Astrocyte (in vitro differentiated cells and primary cell): ENCODE results near the gene CEP41. TPM values are rescaled to one million over a fixed set of nuclear protein-coding genes. Genes with fewer than 3 reads are reported as not detected.

ENCODE experiments used
- DNase-seq: peaks from one replicate; pipeline ENCODE4 v3.0.0-alpha.2; 2010; ENCODE audit warnings: low read depth
- FAIRE-seq: peaks from 2 replicates; lab custom pipeline; 2011; peaks lifted over from hg19 to GRCh38; lab: Jason Lieb, UNC
- H2AFZ ChIP-seq: 2 replicates; pipeline ENCODE4 v1.6.0; 2012; ENCODE audit warnings: low read depth, low read length, inconsistent platforms
- H3K27ac ChIP-seq: 2 replicates; pipeline ENCODE4 v1.5.1; 2011; ENCODE audit warnings: low read depth, low read length, inconsistent platforms
- H3K27me3 ChIP-seq: 2 replicates; pipeline ENCODE4 v1.6.0; 2011; ENCODE audit warnings: low read length, inconsistent platforms; ENCODE audit not compliant: insufficient read depth
- H3K36me3 ChIP-seq: 2 replicates; pipeline ENCODE4 v1.5.1; 2011; ENCODE audit warnings: low read length, inconsistent platforms; ENCODE audit not compliant: insufficient read depth
- H3K4me1 ChIP-seq: 2 replicates; pipeline ENCODE4 v1.5.1; 2011; ENCODE audit warnings: low read length, inconsistent platforms; ENCODE audit not compliant: insufficient read depth
- H3K4me2 ChIP-seq: 2 replicates; pipeline ENCODE4 v1.6.0; 2012; ENCODE audit warnings: low read length, inconsistent platforms
- H3K4me3 ChIP-seq: 2 replicates; pipeline ENCODE4 v1.5.1; 2011; ENCODE audit warnings: low read depth, mild to moderate bottlenecking, low read length, inconsistent platforms; ENCODE audit not compliant: insufficient read depth
- H3K79me2 ChIP-seq: 2 replicates; pipeline ENCODE4 v1.6.0; 2012; ENCODE audit warnings: mild to moderate bottlenecking, low read length, inconsistent platforms; ENCODE audit not compliant: insufficient read depth
- H3K9ac ChIP-seq: 2 replicates; pipeline ENCODE4 v1.6.0; 2012; ENCODE audit warnings: mild to moderate bottlenecking, low read length, inconsistent platforms
- H3K9me3 ChIP-seq: 2 replicates; pipeline ENCODE4 v1.5.1; 2012; ENCODE audit warnings: low read depth, mild to moderate bottlenecking, low read length, inconsistent platforms; ENCODE audit not compliant: insufficient read depth
- H4K20me1 ChIP-seq: 2 replicates; pipeline ENCODE4 v1.6.0; 2012; ENCODE audit warnings: low read length, inconsistent platforms; ENCODE audit not compliant: insufficient read depth
- H3K27ac Mint-ChIP-seq: one replicate; pipeline ENCODE4 v1.8.0; 2021; ENCODE audit warnings: mild to moderate bottlenecking, mixed read lengths; ENCODE audit not compliant: unreplicated experiment
- H3K27me3 Mint-ChIP-seq: one replicate; pipeline ENCODE4 v1.8.0; 2021; ENCODE audit warnings: low read depth, mixed read lengths; ENCODE audit not compliant: unreplicated experiment
- H3K36me3 Mint-ChIP-seq: one replicate; pipeline ENCODE4 v1.8.0; 2021; ENCODE audit warnings: low read depth, mixed read lengths; ENCODE audit not compliant: unreplicated experiment
- H3K4me1 Mint-ChIP-seq: one replicate; pipeline ENCODE4 v1.8.0; 2021; ENCODE audit warnings: low read depth, mixed read lengths; ENCODE audit not compliant: unreplicated experiment
- H3K4me3 Mint-ChIP-seq: one replicate; pipeline ENCODE4 v1.8.0; 2021; ENCODE audit warnings: mild to moderate bottlenecking, moderate library complexity, mixed read lengths; ENCODE audit not compliant: unreplicated experiment
- H3K9me3 Mint-ChIP-seq: one replicate; pipeline ENCODE4 v1.8.0; 2021; ENCODE audit warnings: mild to moderate bottlenecking, mixed read lengths; ENCODE audit not compliant: unreplicated experiment
- EZH2 ChIP-seq: IDR thresholded peaks from 2 replicates; pipeline ENCODE4 v1.6.1; 2012; ENCODE audit warnings: mild to moderate bottlenecking, low read length, inconsistent platforms; ENCODE audit not compliant: insufficient read depth
- total RNA-seq: library from RNA; stranded (reverse); gene quantifications from 2 replicates; pipeline ENCODE4 v1.2.1, GENCODE V29; 2021
- TF ChIP-seq, protein P1 (sequence below): IDR thresholded peaks from 2 replicates; pipeline ENCODE4 v1.5.1; 2011; ENCODE audit warnings: low read depth, mild to moderate bottlenecking, inconsistent platforms, low read length, moderate library complexity; ENCODE audit not compliant: insufficient read depth

CEP41 gene
- total RNA-seq, 1 donor from 2014 or later, result 16.4 TPM

DNA sequence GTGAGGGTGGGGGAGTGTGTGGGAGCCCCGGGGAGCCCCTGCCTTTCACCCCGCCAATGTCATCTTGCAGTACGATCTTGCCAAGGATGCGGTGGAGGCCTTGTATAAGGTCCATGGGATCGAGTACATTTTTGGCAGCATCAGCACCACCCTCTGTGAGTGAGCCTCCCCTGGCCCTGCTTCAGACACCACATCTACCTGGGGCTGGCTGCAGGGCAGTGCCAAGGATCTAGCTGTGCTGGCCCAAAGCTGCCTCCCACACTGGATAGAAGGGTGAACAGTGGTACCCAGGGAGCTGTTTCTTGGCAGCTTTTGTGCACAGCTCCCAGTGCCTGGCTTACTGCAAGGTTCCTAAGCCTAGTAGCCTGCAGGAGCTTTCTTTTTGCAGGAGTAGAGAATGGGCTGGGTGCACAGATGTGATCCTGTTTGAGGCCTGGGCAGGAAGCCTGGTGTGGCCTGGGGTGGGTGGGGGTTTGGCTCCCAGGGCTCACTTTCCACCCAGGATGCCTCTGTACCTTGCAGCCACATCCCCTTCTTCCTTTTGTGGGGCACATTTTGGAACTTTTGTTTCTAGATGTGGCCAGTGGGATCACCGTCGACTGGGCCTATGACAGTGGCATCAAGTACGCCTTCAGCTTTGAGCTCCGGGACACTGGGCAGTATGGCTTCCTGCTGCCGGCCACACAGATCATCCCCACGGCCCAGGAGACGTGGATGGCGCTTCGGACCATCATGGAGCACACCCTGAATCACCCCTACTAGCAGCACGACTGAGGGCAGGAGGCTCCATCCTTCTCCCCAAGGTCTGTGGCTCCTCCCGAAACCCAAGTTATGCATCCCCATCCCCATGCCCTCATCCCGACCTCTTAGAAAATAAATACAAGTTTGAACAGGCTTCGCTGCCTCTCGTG, 72.7 kb downstream of the CEP41 start:
- Mint-ChIP-seq H3K36me3 (no peaks in the 10 kb centered on the region), H3K27ac (no peak overlapping the region), H3K4me1 (peaks cover 57% of the 10 kb centered on the region), H3K9me3 (peaks cover 4% of the 10 kb centered on the region), H3K4me3 (no peak overlapping the region), H3K27me3 (no peaks in the 10 kb centered on the region)
- peaks cover 59% of the 10 kb centered on the region for H3K4me1 ChIP-seq
- H3K27me3 ChIP-seq, result no peaks in the 10 kb centered on the region
- FAIRE-seq (no peak), DNase-seq (no peak)
- H4K20me1 ChIP-seq, result no peaks in the 10 kb centered on the region
- H3K9ac ChIP-seq, result no peak overlapping the region
- no peak overlapping the region for H3K27ac ChIP-seq
- H2AFZ ChIP-seq, result no peak overlapping the region
- no peaks in the 10 kb centered on the region for H3K9me3 ChIP-seq
- H3K36me3 ChIP-seq, result no peaks in the 10 kb centered on the region
- H3K4me2 ChIP-seq, result no peak overlapping the region
- TF ChIP-seq, protein P1, sequence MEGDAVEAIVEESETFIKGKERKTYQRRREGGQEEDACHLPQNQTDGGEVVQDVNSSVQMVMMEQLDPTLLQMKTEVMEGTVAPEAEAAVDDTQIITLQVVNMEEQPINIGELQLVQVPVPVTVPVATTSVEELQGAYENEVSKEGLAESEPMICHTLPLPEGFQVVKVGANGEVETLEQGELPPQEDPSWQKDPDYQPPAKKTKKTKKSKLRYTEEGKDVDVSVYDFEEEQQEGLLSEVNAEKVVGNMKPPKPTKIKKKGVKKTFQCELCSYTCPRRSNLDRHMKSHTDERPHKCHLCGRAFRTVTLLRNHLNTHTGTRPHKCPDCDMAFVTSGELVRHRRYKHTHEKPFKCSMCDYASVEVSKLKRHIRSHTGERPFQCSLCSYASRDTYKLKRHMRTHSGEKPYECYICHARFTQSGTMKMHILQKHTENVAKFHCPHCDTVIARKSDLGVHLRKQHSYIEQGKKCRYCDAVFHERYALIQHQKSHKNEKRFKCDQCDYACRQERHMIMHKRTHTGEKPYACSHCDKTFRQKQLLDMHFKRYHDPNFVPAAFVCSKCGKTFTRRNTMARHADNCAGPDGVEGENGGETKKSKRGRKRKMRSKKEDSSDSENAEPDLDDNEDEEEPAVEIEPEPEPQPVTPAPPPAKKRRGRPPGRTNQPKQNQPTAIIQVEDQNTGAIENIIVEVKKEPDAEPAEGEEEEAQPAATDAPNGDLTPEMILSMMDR, result no peak
- no peak for TF ChIP-seq EZH2
- no peak overlapping the region for H3K4me3 ChIP-seq
- no peaks in the 10 kb centered on the region for H3K79me2 ChIP-seq

DNA sequence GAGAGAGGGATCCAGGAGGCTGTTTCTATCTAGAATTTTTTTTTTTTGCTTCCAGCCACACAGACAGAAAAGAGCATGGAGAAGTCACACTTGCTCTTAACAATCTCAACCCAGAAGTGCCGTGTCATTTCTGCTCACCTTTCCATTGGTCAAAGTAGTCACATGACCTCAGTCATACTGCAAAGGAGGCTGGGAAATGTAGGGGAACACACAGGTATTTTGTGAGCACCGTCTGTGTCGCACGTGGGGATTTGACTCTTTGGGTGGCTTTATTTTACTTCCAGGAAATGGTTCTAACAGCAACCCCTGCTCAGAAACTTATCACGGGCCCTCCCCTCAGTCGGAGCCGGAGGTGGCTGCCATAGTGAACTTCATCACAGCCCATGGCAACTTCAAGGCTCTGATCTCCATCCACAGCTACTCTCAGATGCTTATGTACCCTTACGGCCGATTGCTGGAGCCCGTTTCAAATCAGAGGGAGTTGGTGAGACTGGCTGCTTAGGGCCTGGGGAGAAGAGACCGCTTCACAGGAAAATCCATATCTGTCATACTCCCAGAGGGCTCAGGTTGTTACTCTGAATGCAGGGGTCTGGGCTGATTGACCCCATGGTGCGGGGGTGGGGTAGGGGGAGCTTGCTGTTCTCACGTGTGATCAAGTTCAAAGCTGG, 73.6 kb downstream of the CEP41 start:
- Mint-ChIP-seq H3K4me1 (peaks cover 49% of the 10 kb centered on the region), H3K9me3 (peaks cover 4% of the 10 kb centered on the region), H3K36me3 (no peaks in the 10 kb centered on the region), H3K27ac (no peak overlapping the region), H3K4me3 (no peak overlapping the region), H3K27me3 (no peaks in the 10 kb centered on the region)
- H2AFZ ChIP-seq, result no peak overlapping the region
- H3K4me2 ChIP-seq, result no peak overlapping the region
- H3K4me3 ChIP-seq, result no peak overlapping the region
- DNase-seq (no peak), FAIRE-seq (no peak)
- no peaks in the 10 kb centered on the region for H4K20me1 ChIP-seq
- H3K4me1 ChIP-seq, result peaks cover 54% of the 10 kb centered on the region
- no peak for TF ChIP-seq EZH2
- TF ChIP-seq, protein P1, result no peak
- no peaks in the 10 kb centered on the region for H3K79me2 ChIP-seq
- no peak overlapping the region for H3K27ac ChIP-seq
- H3K9ac ChIP-seq, result no peak overlapping the region
- no peaks in the 10 kb centered on the region for H3K27me3 ChIP-seq
- no peaks in the 10 kb centered on the region for H3K36me3 ChIP-seq
- no peaks in the 10 kb centered on the region for H3K9me3 ChIP-seq
